Measurements from ENCODE around the gene CCDC102A. TPM values are rescaled to one million over a fixed set of nuclear protein-coding genes. Genes with fewer than 3 reads are reported as not detected.

Gene CCDC102A
- total and polyA plus RNA-seq, 9 of the 15 experiments (the other 6 are each of a cell fraction or from before 2014, with no cell fraction given) = 0.03 to 4.9 (median 1.4) TPM

- TF ChIP-seq HNRNPL (IDR thresholded peaks at IDR 0.05; ENCODE audit: low read depth, low read length) (0 out of 2 replicates have a peak, but pooled peaks have one; percentile 44), MAZ (CRISPR knock-in tag; conservative IDR thresholded peaks at IDR 0.05 in 1 of 2, IDR thresholded peaks at IDR 0.05 in 1 of 2) (peak; percentile 29 to 93), CCNT2 (IDR thresholded peaks at IDR 0.05; ENCODE audit: borderline replicate concordance, extremely low read depth, insufficient read length, low read depth, low read length) (peak; percentile 38), CTCFL (IDR thresholded peaks at IDR 0.05; ENCODE audit: borderline replicate concordance, insufficient read depth, low read depth, low read length, poor library complexity, severe bottlenecking) (no peak), FOSL1 (tag; conservative IDR thresholded peaks at IDR 0.05) (no peak), HNRNPH1 (optimal IDR thresholded peaks at IDR 0.05; ENCODE audit: low read depth, low read length) (no peak), POLR2A (conservative IDR thresholded peaks at IDR 0.05) (0 out of 2 replicates have a peak, but pooled peaks have one; percentile 35), PCBP1 (IDR thresholded peaks at IDR 0.05; ENCODE audit: low read depth, low read length, poor library complexity, severe bottlenecking) (peak; percentile 24), NR4A1 (CRISPR knock-in tag; IDR thresholded peaks at IDR 0.05) (0 out of 2 replicates have a peak, but pooled peaks have one; percentile 14), NR4A1 (tag; IDR thresholded peaks at IDR 0.05) (no peak), SREBF1 (IDR thresholded peaks at IDR 0.05; ENCODE audit: borderline replicate concordance, low read depth, low read length) (no peak), CHD7 (IDR thresholded peaks at IDR 0.05; ENCODE audit: low read depth, low read length) (peak; percentile 95)
These were observed at the start of gene CCDC102A (continued) for GRCh38 chr16:57536306-57537193.

Measured in K562 (cell line).